PC-3 (cell line): ENCODE results near the gene GTF2A1L.

ENCODE experiments used
- CTCF ChIP-seq: fragments of 300-600 bp; sonication (generic); conservative IDR thresholded peaks from 2 replicates; pipeline ENCODE4 v1.5.1; 2017; ENCODE audit warnings: antibody characterized with exemption, low read depth, mild to moderate bottlenecking, low read length
- EZH2 ChIP-seq: fragments of 300-600 bp; sonication (generic); IDR thresholded peaks from one replicate; pipeline ENCODE4 v1.6.1; 2017; ENCODE audit warnings: antibody characterized with exemption, mild to moderate bottlenecking, low read length; ENCODE audit not compliant: unreplicated experiment
- EZH2phosphoT487 ChIP-seq: fragments of 300-600 bp; sonication (generic); IDR thresholded peaks from 2 replicates; pipeline ENCODE4 v1.6.1; 2018; ENCODE audit warnings: mild to moderate bottlenecking, antibody characterized with exemption, low read length, borderline replicate concordance

GRCh38 chr2:48727560-48727959 lies 109.9 kb downstream of the GTF2A1L start:
- TF ChIP-seq CTCF (peak; percentile 54), EZH2 (no peak), EZH2phosphoT487 (no peak)
